Renal cortical epithelial cell (primary cell): ENCODE data around the gene LRP6. TPM values are rescaled to one million over a fixed set of nuclear protein-coding genes. Genes with fewer than 3 reads are reported as not detected.
A peak's percentile ranks its signal among the peaks of the same experiment; 100 is the strongest.

ENCODE experiments used
- DNase-seq: peaks from one replicate; pipeline ENCODE4 v3.0.0-alpha.2; 2011; ENCODE audit warnings: low read depth
- total RNA-seq: library from RNA; depleted of rRNA; stranded (reverse); fragments of >200 nt; gene quantifications from 2 replicates; pipeline ENCODE4 v1.2.3, GENCODE V29; 2014

Gene LRP6
- total RNA-seq, 1 donor from 2014 or later, result 79.1 TPM

- DNase-seq, result no peak
Measured at GRCh38 chr12:12072064-12072760, 194.6 kb downstream of the LRP6 start.

- peak; percentile 18 for DNase-seq
Measured at GRCh38 chr12:12070674-12071656, 195.9 kb downstream of the LRP6 start, which contains the start of gene BCL2L14. BCL2L14 (plus strand) TSS chr12:12070939; CDS start chr12:12079306, 8,367 bp downstream.

- no peak for DNase-seq
Measured at GRCh38 chr12:12069821-12070548, 196.9 kb downstream of the LRP6 start.

GRCh38 chr12:12068751-12069150 lies 198.1 kb downstream of the LRP6 start:
- DNase-seq, result no peak

Other genes starting within 250 kb of the LRP6 start
- 0.17 and 0.40 TPM in 2 replicates for gene BCL2L14, start 196.1 kb downstream of the LRP6 start, total RNA-seq
- gene MANSC1, start 83.2 kb upstream of the LRP6 start, total RNA-seq, result 0.35 and 1.8 TPM in 2 replicates
- 10.0 and 12.0 TPM in 2 replicates for gene BORCS5, start 90.0 kb upstream of the LRP6 start, total RNA-seq